HCT116 (cell line): Measurements from ENCODE around the gene GFER. TPM values are rescaled to one million over a fixed set of nuclear protein-coding genes. Genes with fewer than 3 reads are reported as not detected.

Source experiments
- ATAC-seq: fragments of 200-7000 bp; cut with Tn5 transposase; 2 replicates; pipeline ENCODE4 v1.9.1; 2020; ENCODE audit warnings: mild to moderate bottlenecking, moderate library complexity
- BruUV-seq: library from RNA; stranded (reverse); fragments of 400-500 nt; replicated peaks from 2 replicates; lab custom pipeline; 2021; lab: Mats Ljungman, UMichigan
- CTCF ChIA-PET: fragments of 300-600 bp; sonication (Branson Sonifier 250); formaldehyde crosslinking; loops from one replicate; lab custom pipeline; 2021; ENCODE audit warnings: antibody characterized with exemption; lab: Charles Lee
- POLR2A ChIA-PET: fragments of 300-600, 350-600 bp; sonication (Branson Sonifier 250); formaldehyde crosslinking; loops from one replicate; lab custom pipeline; 2021; ENCODE audit warnings: antibody characterized with exemption; lab: Charles Lee
- RAD21 ChIA-PET, 2 experiments: fragments of 300-600 bp; sonication (Branson Sonifier 250); formaldehyde crosslinking; loops; one replicate each; lab custom pipeline; 2023; ENCODE audit warnings: low total read pairs in 2 of 2; ENCODE audit not compliant: uncharacterized antibody in 2 of 2, unreplicated experiment in 2 of 2, low non-redundant PET in 1 of 2; lab: Charles Lee
- DNase-seq: peaks from one replicate; pipeline ENCODE4 v3.0.0-alpha.2; 2010; ENCODE audit warnings: low read depth, low spot score
- H2AFZ ChIP-seq: fragments of 200-600 bp; shearing (Covaris generic), sonication (generic); 2 replicates; pipeline ENCODE4 v1.6.1; 2017; ENCODE audit warnings: low read depth, mixed run types, mixed read lengths, antibody characterized with exemption, low read length; ENCODE audit not compliant: poor library complexity, severe bottlenecking
- H3K27ac ChIP-seq: 2 replicates; pipeline ENCODE4 v1.5.1; 2012; ENCODE audit warnings: low read depth, low read length
- H3K27me3 ChIP-seq: fragments of 200-600 bp; sonication (generic); 2 replicates; pipeline ENCODE4 v1.6.1; 2016; ENCODE audit warnings: mixed run types, low read length, mixed read lengths; ENCODE audit not compliant: insufficient read depth
- H3K36me3 ChIP-seq, 2 experiments: fragments of 200-500 bp in 1 of 2; fragments of 200-600 bp in 1 of 2; sonication (Bioruptor generic) in 1 of 2; sonication (generic) in 1 of 2; 2 replicates each; pipeline versions ENCODE4 v1.5.1 to v1.6.1; 2014 to 2016; ENCODE audit warnings: low read length in 2 of 2, inconsistent platforms in 1 of 2, mixed read lengths in 1 of 2, mixed run types in 1 of 2; ENCODE audit not compliant: insufficient read depth in 2 of 2, control insufficient read depth in 1 of 2
- H3K4me1 ChIP-seq, 2 experiments: fragments of 200-600 bp in 1 of 2; sonication (generic) in 1 of 2; 2 replicates each; pipeline versions ENCODE4 v1.5.1 to v1.6.1; 2012 to 2017; ENCODE audit warnings: low read length in 2 of 2, inconsistent platforms in 1 of 2, mild to moderate bottlenecking in 1 of 2, mixed read lengths in 1 of 2, mixed run types in 1 of 2, moderate library complexity in 1 of 2; ENCODE audit not compliant: insufficient read depth in 2 of 2, control insufficient read depth in 1 of 2
- H3K4me2 ChIP-seq: fragments of 200-600 bp; sonication (generic); 2 replicates; pipeline ENCODE4 v1.6.1; 2017; ENCODE audit warnings: mixed run types, low read length, mixed read lengths
- H3K4me3 ChIP-seq, 2 experiments: fragments of 200-600 bp in 1 of 2; sonication (generic) in 1 of 2; replicated peaks in 1 of 2; 2 replicates each; pipeline ENCODE4 v1.5.1; 2011 to 2016; ENCODE audit warnings: low read length in 2 of 2, control low read depth in 1 of 2, low read depth in 1 of 2, mild to moderate bottlenecking in 1 of 2, mixed read lengths in 1 of 2, mixed run types in 1 of 2
- H3K79me2 ChIP-seq: fragments of 200-600 bp; sonication (generic); 2 replicates; pipeline ENCODE4 v1.6.1; 2017; ENCODE audit warnings: mild to moderate bottlenecking, mixed run types, low read length, moderate library complexity, mixed read lengths; ENCODE audit not compliant: insufficient read depth
- H3K9ac ChIP-seq: fragments of 200-600 bp; sonication (generic); 2 replicates; pipeline ENCODE4 v1.6.1; 2016; ENCODE audit warnings: low read length, mixed read lengths
- H3K9me2 ChIP-seq: fragments of 200-600 bp; sonication (generic), shearing (Covaris generic); 2 replicates; pipeline ENCODE4 v1.6.1; 2017; ENCODE audit warnings: mixed run types, mild to moderate bottlenecking, moderate library complexity; ENCODE audit not compliant: insufficient read depth
- H3K9me3 ChIP-seq, 2 experiments: fragments of 200-500 bp in 1 of 2; fragments of 200-600 bp in 1 of 2; sonication (Bioruptor generic) in 1 of 2; sonication (generic) in 1 of 2; 2 replicates each; pipeline ENCODE4 v1.6.1; 2014 to 2017; ENCODE audit warnings: low read length in 2 of 2, mixed read lengths in 2 of 2, inconsistent platforms in 1 of 2, low read depth in 1 of 2, mild to moderate bottlenecking in 1 of 2, mixed run types in 1 of 2, moderate library complexity in 1 of 2; ENCODE audit not compliant: control insufficient read depth in 1 of 2, insufficient read depth in 1 of 2
- H4K20me1 ChIP-seq: fragments of 200-600 bp; sonication (generic), shearing (Covaris generic); 2 replicates; pipeline ENCODE4 v1.6.1; 2017; ENCODE audit warnings: mixed run types, mild to moderate bottlenecking, moderate library complexity; ENCODE audit not compliant: insufficient read depth
- ATF3 ChIP-seq: IDR thresholded peaks from 2 replicates; pipeline ENCODE4 v1.6.1; 2012
- CTCF ChIP-seq, 3 experiments: fragments of 200-600 bp in 1 of 3; sonication (generic) in 1 of 3; IDR thresholded peaks in 2 of 3; conservative IDR thresholded peaks in 1 of 3; 2 replicates each; pipeline ENCODE4 v1.5.1; 2012 to 2017; ENCODE audit warnings: low read depth in 2 of 3, low read length in 2 of 3, antibody characterized with exemption in 1 of 3, borderline replicate concordance in 1 of 3, control low read depth in 1 of 3, mild to moderate bottlenecking in 1 of 3, mixed read lengths in 1 of 3, mixed run types in 1 of 3, moderate library complexity in 1 of 3; ENCODE audit not compliant: insufficient read depth in 1 of 3
- EZH2 ChIP-seq: fragments of 200-600 bp; sonication (generic); IDR thresholded peaks from 2 replicates; pipeline ENCODE4 v1.6.1; 2017; ENCODE audit warnings: antibody characterized with exemption, mixed run types
- FOSL1 ChIP-seq: IDR thresholded peaks from 2 replicates; pipeline ENCODE4 v1.6.1; 2012; ENCODE audit warnings: low read depth
- JUND ChIP-seq: IDR thresholded peaks from 2 replicates; pipeline ENCODE4 v1.6.1; 2012
- MAX ChIP-seq: IDR thresholded peaks from 2 replicates; pipeline ENCODE4 v1.6.1; 2012
- POLR2AphosphoS5 ChIP-seq: IDR thresholded peaks from 2 replicates; pipeline ENCODE4 v1.6.1; 2011; ENCODE audit warnings: mild to moderate bottlenecking, low read depth, low read length, moderate library complexity
- RAD21 ChIP-seq: IDR thresholded peaks from 2 replicates; pipeline ENCODE4 v1.6.1; 2012; ENCODE audit warnings: low read depth, mild to moderate bottlenecking
- REST ChIP-seq: IDR thresholded peaks from 2 replicates; pipeline ENCODE4 v1.6.1; 2012; ENCODE audit warnings: low read depth
- SP1 ChIP-seq: IDR thresholded peaks from 2 replicates; pipeline ENCODE4 v1.6.1; 2012; ENCODE audit warnings: low read depth
- SRF ChIP-seq: IDR thresholded peaks from 2 replicates; pipeline ENCODE4 v1.6.1; 2012; ENCODE audit warnings: low read depth
- TCF7L2 ChIP-seq: IDR thresholded peaks from 2 replicates; pipeline ENCODE4 v1.7.0; 2011; ENCODE audit warnings: borderline replicate concordance, inconsistent platforms; ENCODE audit not compliant: insufficient read depth, insufficient read length; ENCODE audit errors: extremely low read depth
- YY1 ChIP-seq: IDR thresholded peaks from 2 replicates; pipeline ENCODE4 v1.6.1; 2011; ENCODE audit warnings: low read length, low read depth, moderate library complexity, mild to moderate bottlenecking; ENCODE audit not compliant: insufficient replicate concordance; ENCODE audit errors: extremely low read depth
- ZBTB33 ChIP-seq: IDR thresholded peaks from 2 replicates; pipeline ENCODE4 v1.6.1; 2011; ENCODE audit warnings: mild to moderate bottlenecking, low read length, moderate library complexity; ENCODE audit not compliant: insufficient replicate concordance; ENCODE audit errors: extremely low read depth
- ZFX ChIP-seq: fragments of 450-650 bp; IDR thresholded peaks from 2 replicates; pipeline ENCODE4 v1.6.1; 2017
- ZNF274 ChIP-seq: fragments of 200-500 bp; sonication (Bioruptor generic); IDR thresholded peaks from 2 replicates; pipeline ENCODE4 v1.6.1; 2014; ENCODE audit warnings: mild to moderate bottlenecking, low read depth, low read length, inconsistent platforms
- intact Hi-C: fragments of 100-400 bp; cut with micrococcal nuclease; formaldehyde crosslinking; loops from 2 replicates; pipeline ENCODE4 v1.10.0; 2022
- total RNA-seq: library from RNA; stranded (reverse); gene quantifications from one replicate; pipeline ENCODE4 v1.2.1, GENCODE V29; 2021; ENCODE audit not compliant: unreplicated experiment

The GFER gene
- total RNA-seq, 1 experiment from 2014 or later = 47.3 TPM

GRCh38 chr16:1960665-1961630 is 23.0 kb upstream of the GFER start:
- H3K79me2 ChIP-seq = peaks cover 62% of the 10 kb centered on the region
- H3K9ac ChIP-seq = peak overlapping the region; percentile 98
- RAD21 ChIA-PET = no interaction called here
- H3K9me2 ChIP-seq = no peaks in the 10 kb centered on the region
- ATAC-seq (peak; percentile 31), DNase-seq (peak; percentile 64)
- H3K9me3 ChIP-seq = no peaks in the 10 kb centered on the region
- H3K27ac ChIP-seq = peak overlapping the region; percentile 88
- intact Hi-C loops = no loop called here
- peak overlapping the region; percentile 88 for H3K4me2 ChIP-seq
- H4K20me1 ChIP-seq = peaks cover 11% of the 10 kb centered on the region; the same call in 1 of the 2 replicates
- POLR2A ChIA-PET = interaction anchor here (0.6 to 3.2 kb wide), 11 partner anchors 9 to 194 kb away, joined by 3 to 21 read pairs (median 4); partner anchors contain the start of genes MSRB1, NUBP2, SPSB3 and TBL3
- H3K36me3 ChIP-seq = peaks cover 6 to 20% of the 10 kb centered on the region in 2 experiments
- H3K27me3 ChIP-seq = no peaks in the 10 kb centered on the region
- H2AFZ ChIP-seq = no peak overlapping the region
- peak overlapping the region; percentile 81 to 89 for H3K4me3 ChIP-seq
- BruUV-seq = TSS peak; percentile 29
- CTCF ChIA-PET = interaction anchor here (1.2 to 1.7 kb wide), 2 partner anchors 97 to 179 kb away, joined by 3 to 5 read pairs; no protein-coding TSS in a partner anchor
- peaks cover 9 to 44% of the 10 kb centered on the region in 2 experiments for H3K4me1 ChIP-seq
- TF ChIP-seq ZFX = no peak
- TF ChIP-seq REST = no peak
- TF ChIP-seq EZH2 = no peak
- TF ChIP-seq RAD21 = no peak
- TF ChIP-seq YY1 = no peak
- TF ChIP-seq POLR2AphosphoS5 = peak; percentile 79
- TF ChIP-seq ATF3 = no peak
- TF ChIP-seq ZNF274 = no peak
- TF ChIP-seq CTCF (IDR thresholded peaks at IDR 0.05 in 2 of 3, conservative IDR thresholded peaks at IDR 0.05 in 1 of 3; ENCODE audit: borderline replicate concordance in 1 of 3, insufficient read depth in 1 of 3, low read depth in 2 of 3, low read length in 2 of 3) = no peak
- peak; percentile 6 for TF ChIP-seq ZBTB33
- TF ChIP-seq SRF = no peak
- TF ChIP-seq FOSL1 = no peak
- TF ChIP-seq MAX = no peak
- no peak for TF ChIP-seq TCF7L2
- no peak for TF ChIP-seq JUND
- TF ChIP-seq SP1 = no peak
